Measurements from ENCODE around the gene CNPY4.

DNA sequence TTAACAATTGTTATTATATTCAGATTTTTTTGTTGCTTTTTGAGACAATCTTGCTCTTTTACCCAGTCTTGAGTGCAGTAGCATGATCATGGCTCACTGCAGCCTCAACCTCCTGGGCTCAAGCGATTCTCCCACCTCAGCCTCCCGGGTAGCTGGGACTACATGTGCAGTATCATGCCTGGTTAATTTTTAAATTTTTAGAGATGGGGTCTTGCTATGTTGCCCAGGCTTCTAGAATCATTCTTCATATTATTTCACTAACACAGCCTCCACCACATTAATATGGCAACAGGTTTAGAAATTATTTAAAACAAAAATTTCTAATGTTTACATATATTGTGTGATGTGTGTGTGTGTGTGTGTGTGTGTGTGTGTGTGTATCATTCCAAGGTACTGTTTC, 27.8 kb downstream of the CNPY4 start:
- no peak for TF ChIP-seq POLR2A (IDR thresholded peaks at IDR 0.05)
- TF ChIP-seq, protein P1, sequence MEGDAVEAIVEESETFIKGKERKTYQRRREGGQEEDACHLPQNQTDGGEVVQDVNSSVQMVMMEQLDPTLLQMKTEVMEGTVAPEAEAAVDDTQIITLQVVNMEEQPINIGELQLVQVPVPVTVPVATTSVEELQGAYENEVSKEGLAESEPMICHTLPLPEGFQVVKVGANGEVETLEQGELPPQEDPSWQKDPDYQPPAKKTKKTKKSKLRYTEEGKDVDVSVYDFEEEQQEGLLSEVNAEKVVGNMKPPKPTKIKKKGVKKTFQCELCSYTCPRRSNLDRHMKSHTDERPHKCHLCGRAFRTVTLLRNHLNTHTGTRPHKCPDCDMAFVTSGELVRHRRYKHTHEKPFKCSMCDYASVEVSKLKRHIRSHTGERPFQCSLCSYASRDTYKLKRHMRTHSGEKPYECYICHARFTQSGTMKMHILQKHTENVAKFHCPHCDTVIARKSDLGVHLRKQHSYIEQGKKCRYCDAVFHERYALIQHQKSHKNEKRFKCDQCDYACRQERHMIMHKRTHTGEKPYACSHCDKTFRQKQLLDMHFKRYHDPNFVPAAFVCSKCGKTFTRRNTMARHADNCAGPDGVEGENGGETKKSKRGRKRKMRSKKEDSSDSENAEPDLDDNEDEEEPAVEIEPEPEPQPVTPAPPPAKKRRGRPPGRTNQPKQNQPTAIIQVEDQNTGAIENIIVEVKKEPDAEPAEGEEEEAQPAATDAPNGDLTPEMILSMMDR (IDR thresholded peaks at IDR 0.05), result no peak

Measured in vagina (tissue), 2 donors.